Measurements from ENCODE around the gene FBXO10. TPM values are rescaled to one million over a fixed set of nuclear protein-coding genes. Genes with fewer than 3 reads are reported as not detected.
A peak's percentile ranks its signal among the peaks of the same experiment; 100 is the strongest.
"Not testable (repeated sequence)": the region's sequence is repeated elsewhere in the genome, so short reads cannot be mapped to it uniquely, and the experiment has no call there.

The FBXO10 gene
- total and polyA plus RNA-seq, 10 of the 15 experiments (the other 5 are each of a cell fraction or from before 2014, with no cell fraction given) = 1.6 to 17.2 (median 9.6) TPM

GRCh38 chr9:37480759-37481158, 95.4 kb downstream of the FBXO10 start:
- no peak for FAIRE-seq
- peaks cover 0 to 2% of the 10 kb centered on the region in 2 experiments; a peak in 1 of 4 replicates for H3K27me3 ChIP-seq (replicated peaks in 1 of 2; ENCODE audit: control insufficient read depth in 2 of 2, insufficient read depth in 2 of 2, low read length in 1 of 2)
- H3K4me2 ChIP-seq (ENCODE audit: control insufficient read depth, insufficient read depth) = no peak overlapping the region
- peaks cover 2% of the 10 kb centered on the region for H3K79me2 ChIP-seq (ENCODE audit: control insufficient read depth, insufficient read depth, low read length)
- H3K36me3 ChIP-seq (ENCODE audit: control insufficient read depth in 2 of 2, insufficient read depth in 2 of 2, low read length in 1 of 2) = no peaks in the 10 kb centered on the region
- no TSS peak for BruUV-seq (replicated peaks)
- in situ Hi-C loops (cut with MboI) (loop anchor here (5.0 to 25.0 kb wide), 2 partner anchors 112 to 532 kb away; partner anchors contain the start of gene TOMM5), intact Hi-C loops (cut with micrococcal nuclease; ENCODE audit: unreplicated experiment) (loop anchor here (5.0 to 10.0 kb wide), 2 partner anchors 304 to 422 kb away; partner anchors contain the start of genes EXOSC3 and SLC25A51)
- no peaks in the 10 kb centered on the region for H4K20me1 ChIP-seq (ENCODE audit: control insufficient read depth, insufficient read depth)
- WGBS (ENCODE audit: insufficient coverage, insufficient replicate concordance, low lambda C conversion rate, missing lambda C conversion rate) = 51% methylated on average over 3 of the region's 3 CpGs
- H3K9me3 ChIP-seq (replicated peaks; ENCODE audit: control insufficient read depth, insufficient read depth, low read length) = no peaks in the 10 kb centered on the region
- H2AFZ ChIP-seq (ENCODE audit: control insufficient read depth, low read depth, low read length) = no peak overlapping the region
- no peak overlapping the region for H3K4me3 ChIP-seq
- H3K4me1 ChIP-seq (ENCODE audit: control insufficient read depth, insufficient read depth, low read length) = peaks cover 5% of the 10 kb centered on the region; the same call in 1 of the 2 replicates
- peak; percentile 25; the same call in 1 of the 2 replicates for TF ChIP-seq RAD21 (IDR thresholded peaks at IDR 0.05; ENCODE audit: insufficient read depth, low read depth, low read length)
- TF ChIP-seq, protein P1, sequence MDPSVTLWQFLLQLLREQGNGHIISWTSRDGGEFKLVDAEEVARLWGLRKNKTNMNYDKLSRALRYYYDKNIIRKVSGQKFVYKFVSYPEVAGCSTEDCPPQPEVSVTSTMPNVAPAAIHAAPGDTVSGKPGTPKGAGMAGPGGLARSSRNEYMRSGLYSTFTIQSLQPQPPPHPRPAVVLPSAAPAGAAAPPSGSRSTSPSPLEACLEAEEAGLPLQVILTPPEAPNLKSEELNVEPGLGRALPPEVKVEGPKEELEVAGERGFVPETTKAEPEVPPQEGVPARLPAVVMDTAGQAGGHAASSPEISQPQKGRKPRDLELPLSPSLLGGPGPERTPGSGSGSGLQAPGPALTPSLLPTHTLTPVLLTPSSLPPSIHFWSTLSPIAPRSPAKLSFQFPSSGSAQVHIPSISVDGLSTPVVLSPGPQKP (IDR thresholded peaks at IDR 0.05; ENCODE audit: low read depth, low read length) = no peak
- SMC1A ChIA-PET (ENCODE audit: uncharacterized antibody, unreplicated experiment) = interaction anchor here (0.8 to 3.3 kb wide), 6 partner anchors 15 to 422 kb away, joined by 3 to 10 read pairs (median 4); partner anchors contain the start of gene ZBTB5
- no peak overlapping the region for H3K9ac ChIP-seq (ENCODE audit: control insufficient read depth, insufficient read depth, low read length)
- DNase-seq (ENCODE audit: low read depth, low spot score) = no peak
- no peak for ATAC-seq
- POLR2A ChIA-PET = no interaction called here
- no peak overlapping the region for H3K27ac ChIP-seq (ENCODE audit: control insufficient read depth, insufficient read depth)
- CTCF ChIA-PET = interaction anchor here (0.6 to 2.3 kb wide), 21 partner anchors 8 to 422 kb away, joined by 3 to 12 read pairs (median 3); partner anchors contain the start of genes FBXO10 and ZBTB5
- RAD21 ChIA-PET (ENCODE audit: unreplicated experiment) = interaction anchor here (1.0 to 1.9 kb wide), 4 partner anchors 10 to 262 kb away, joined by 3 to 4 read pairs (median 4); no protein-coding TSS in a partner anchor

DNA sequence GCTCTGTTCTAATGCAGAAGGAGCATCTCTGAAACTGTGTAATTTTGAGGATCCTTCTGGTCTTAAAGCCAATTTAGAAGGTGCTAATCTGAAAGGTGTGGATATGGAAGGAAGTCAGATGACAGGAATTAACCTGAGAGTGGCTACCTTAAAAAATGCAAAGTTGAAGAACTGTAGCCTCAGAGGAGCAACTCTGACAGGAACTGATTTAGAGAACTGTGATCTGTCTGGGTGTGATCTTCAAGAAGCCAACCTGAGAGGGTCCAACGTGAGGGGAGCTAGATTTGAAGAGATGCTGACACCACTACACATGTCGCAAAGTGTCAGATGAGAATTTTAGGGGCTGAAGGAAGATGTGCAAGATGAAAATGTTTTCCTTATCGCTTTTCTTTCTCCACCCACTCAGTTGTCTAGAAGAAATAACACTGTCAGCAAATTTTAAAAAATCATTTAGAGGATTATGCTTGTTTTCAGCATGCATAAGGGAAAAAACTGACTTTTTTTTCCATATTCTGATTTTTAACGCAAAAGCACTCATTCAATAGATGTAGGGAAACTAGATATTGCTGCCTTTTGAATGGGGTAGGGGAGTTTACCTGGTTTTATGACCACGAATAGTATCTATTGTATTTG, 98.1 kb downstream of the FBXO10 start:
- H3K79me2 ChIP-seq (ENCODE audit: control insufficient read depth, insufficient read depth, low read length); CTCF ChIA-PET; DNase-seq (ENCODE audit: low read depth, low spot score); H3K27ac ChIP-seq (ENCODE audit: control insufficient read depth, insufficient read depth); H3K9ac ChIP-seq (ENCODE audit: control insufficient read depth, insufficient read depth, low read length); H4K20me1 ChIP-seq (ENCODE audit: control insufficient read depth, insufficient read depth); intact Hi-C loops (cut with micrococcal nuclease; ENCODE audit: unreplicated experiment); H3K4me1 ChIP-seq (ENCODE audit: control insufficient read depth, insufficient read depth, low read length); BruUV-seq (replicated peaks); POLR2A ChIA-PET; H3K36me3 ChIP-seq (ENCODE audit: control insufficient read depth in 2 of 2, insufficient read depth in 2 of 2, low read length in 1 of 2); FAIRE-seq; ATAC-seq; H3K4me3 ChIP-seq; H3K27me3 ChIP-seq (replicated peaks in 1 of 2; ENCODE audit: control insufficient read depth in 2 of 2, insufficient read depth in 2 of 2, low read length in 1 of 2); H2AFZ ChIP-seq (ENCODE audit: control insufficient read depth, low read depth, low read length); H3K4me2 ChIP-seq (ENCODE audit: control insufficient read depth, insufficient read depth); H3K9me3 ChIP-seq (replicated peaks; ENCODE audit: control insufficient read depth, insufficient read depth, low read length): not testable (repeated sequence)
- RAD21 ChIA-PET (ENCODE audit: unreplicated experiment) = interaction anchor here (2.0 kb wide), 1 partner anchor 13 kb away, joined by 5 read pairs; the partner anchor contains the start of gene ZBTB5
- WGBS (ENCODE audit: insufficient coverage, insufficient replicate concordance, low lambda C conversion rate, missing lambda C conversion rate) = 19% methylated on average over 5 of the region's 5 CpGs
- SMC1A ChIA-PET (ENCODE audit: uncharacterized antibody, unreplicated experiment) = interaction anchor here (1.1 to 1.2 kb wide), 2 partner anchors 18 to 91 kb away, joined by 3 read pairs; no protein-coding TSS in a partner anchor
- in situ Hi-C loops (cut with MboI) = loop anchor here (25.0 kb wide), 1 partner anchor 534 kb away; no protein-coding TSS in a partner anchor

DNA sequence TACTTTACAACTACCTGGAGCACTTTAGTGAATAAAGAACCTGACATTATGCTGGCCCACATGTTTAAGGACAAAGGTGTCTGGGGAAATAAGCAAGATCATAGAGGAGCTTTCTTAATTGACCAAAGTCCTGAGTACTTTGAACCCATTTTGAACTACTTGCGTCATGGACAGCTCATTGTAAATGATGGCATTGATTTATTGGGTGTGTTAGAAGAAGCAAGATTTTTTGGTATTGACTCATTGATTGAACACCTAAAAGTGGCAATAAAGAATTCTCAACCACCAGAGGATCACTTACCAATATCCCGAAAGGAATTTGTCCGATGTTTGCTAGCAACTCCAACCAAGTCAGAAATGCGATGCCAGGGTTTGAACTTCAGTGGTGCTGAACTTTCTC, 98.7 kb downstream of the FBXO10 start:
- H2AFZ ChIP-seq (ENCODE audit: control insufficient read depth, low read depth, low read length); CTCF ChIA-PET; H3K4me1 ChIP-seq (ENCODE audit: control insufficient read depth, insufficient read depth, low read length); intact Hi-C loops (cut with micrococcal nuclease; ENCODE audit: unreplicated experiment); H3K27ac ChIP-seq (ENCODE audit: control insufficient read depth, insufficient read depth); H3K79me2 ChIP-seq (ENCODE audit: control insufficient read depth, insufficient read depth, low read length); BruUV-seq (replicated peaks); FAIRE-seq; POLR2A ChIA-PET; ATAC-seq; H3K4me3 ChIP-seq; H3K4me2 ChIP-seq (ENCODE audit: control insufficient read depth, insufficient read depth); H3K27me3 ChIP-seq (replicated peaks in 1 of 2; ENCODE audit: control insufficient read depth in 2 of 2, insufficient read depth in 2 of 2, low read length in 1 of 2); H3K9ac ChIP-seq (ENCODE audit: control insufficient read depth, insufficient read depth, low read length); H4K20me1 ChIP-seq (ENCODE audit: control insufficient read depth, insufficient read depth); H3K9me3 ChIP-seq (replicated peaks; ENCODE audit: control insufficient read depth, insufficient read depth, low read length); H3K36me3 ChIP-seq (ENCODE audit: control insufficient read depth in 2 of 2, insufficient read depth in 2 of 2, low read length in 1 of 2); RAD21 ChIA-PET (ENCODE audit: unreplicated experiment); DNase-seq (ENCODE audit: low read depth, low spot score): not testable (repeated sequence)
- WGBS (ENCODE audit: insufficient coverage, insufficient replicate concordance, low lambda C conversion rate, missing lambda C conversion rate) = 64% methylated on average over 4 of the region's 4 CpGs
- SMC1A ChIA-PET (ENCODE audit: uncharacterized antibody, unreplicated experiment) = interaction anchor here (0.6 to 1.2 kb wide), 3 partner anchors 19 to 92 kb away, joined by 3 read pairs; no protein-coding TSS in a partner anchor
- in situ Hi-C loops (cut with MboI) = loop anchor here (25.0 kb wide), 1 partner anchor 535 kb away; no protein-coding TSS in a partner anchor
